ENCODE results near the gene SEMA6A.

DNA sequence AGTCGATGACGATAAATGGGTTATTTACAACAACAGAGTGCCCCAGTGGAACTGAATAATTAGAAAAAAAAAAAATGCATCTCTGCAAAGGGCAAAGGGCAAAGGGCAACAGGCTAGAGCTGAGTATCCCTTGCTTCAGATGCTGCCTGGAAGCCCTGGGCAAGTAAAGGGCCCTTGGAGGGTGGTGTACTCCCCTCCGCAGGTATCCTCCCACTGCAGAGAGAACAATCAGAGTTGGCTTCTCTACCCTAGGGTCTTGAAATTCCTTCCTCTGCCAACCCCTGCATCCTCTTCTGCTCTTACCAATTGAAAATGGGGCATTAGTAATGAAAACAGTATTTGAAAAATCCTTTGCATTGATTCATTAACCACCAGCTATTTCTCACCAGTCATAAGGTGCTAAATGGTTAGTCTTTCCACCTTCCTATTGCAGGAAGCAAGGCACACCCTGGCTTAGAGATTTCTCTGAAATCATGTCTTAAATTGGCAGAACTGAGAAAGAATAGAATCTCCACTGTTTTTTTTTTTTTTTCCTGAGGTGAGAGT is 122.6 kb downstream of the SEMA6A start:
- TF ChIP-seq, protein P1, sequence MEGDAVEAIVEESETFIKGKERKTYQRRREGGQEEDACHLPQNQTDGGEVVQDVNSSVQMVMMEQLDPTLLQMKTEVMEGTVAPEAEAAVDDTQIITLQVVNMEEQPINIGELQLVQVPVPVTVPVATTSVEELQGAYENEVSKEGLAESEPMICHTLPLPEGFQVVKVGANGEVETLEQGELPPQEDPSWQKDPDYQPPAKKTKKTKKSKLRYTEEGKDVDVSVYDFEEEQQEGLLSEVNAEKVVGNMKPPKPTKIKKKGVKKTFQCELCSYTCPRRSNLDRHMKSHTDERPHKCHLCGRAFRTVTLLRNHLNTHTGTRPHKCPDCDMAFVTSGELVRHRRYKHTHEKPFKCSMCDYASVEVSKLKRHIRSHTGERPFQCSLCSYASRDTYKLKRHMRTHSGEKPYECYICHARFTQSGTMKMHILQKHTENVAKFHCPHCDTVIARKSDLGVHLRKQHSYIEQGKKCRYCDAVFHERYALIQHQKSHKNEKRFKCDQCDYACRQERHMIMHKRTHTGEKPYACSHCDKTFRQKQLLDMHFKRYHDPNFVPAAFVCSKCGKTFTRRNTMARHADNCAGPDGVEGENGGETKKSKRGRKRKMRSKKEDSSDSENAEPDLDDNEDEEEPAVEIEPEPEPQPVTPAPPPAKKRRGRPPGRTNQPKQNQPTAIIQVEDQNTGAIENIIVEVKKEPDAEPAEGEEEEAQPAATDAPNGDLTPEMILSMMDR (conservative IDR thresholded peaks at IDR 0.05; ENCODE audit: low read depth in 2 of 2), result no peak
- TF ChIP-seq CREB1 (CRISPR knock-in tag; IDR thresholded peaks at IDR 0.05; ENCODE audit: low read depth) (no peak), EZH2 (IDR thresholded peaks at IDR 0.05; ENCODE audit: low read depth, unreplicated experiment) (no peak)

Data from GM23338 (cell line).